Memory B cell (primary cell): Measurements from ENCODE around the gene PI4KA.

ENCODE experiments used
- ATAC-seq: fragments of 150-1000 bp; cut with Tn5 transposase; 2 replicates; pipeline ENCODE4 v1.10.0; 2021; ENCODE audit warnings: low read depth, mild to moderate bottlenecking, moderate library complexity
- DNase-seq, 2 donors: peaks; one replicate each; pipeline ENCODE4 v3.0.0; 2022; ENCODE audit warnings: low spot score in 2 of 2
- H3K27ac Mint-ChIP-seq: one replicate; pipeline ENCODE4 v1.8.0; 2022; ENCODE audit warnings: mild to moderate bottlenecking, moderate library complexity, mixed read lengths
- H3K27me3 Mint-ChIP-seq: one replicate; pipeline ENCODE4 v1.8.0; 2022; ENCODE audit warnings: mixed read lengths
- H3K36me3 Mint-ChIP-seq: one replicate; pipeline ENCODE4 v1.8.0; 2022; ENCODE audit warnings: mild to moderate bottlenecking, mixed read lengths
- H3K4me1 Mint-ChIP-seq: one replicate; pipeline ENCODE4 v1.8.0; 2022; ENCODE audit warnings: mixed read lengths
- H3K4me3 Mint-ChIP-seq: one replicate; pipeline ENCODE4 v1.8.0; 2022; ENCODE audit warnings: mild to moderate bottlenecking, moderate library complexity, mixed read lengths
- H3K9me3 Mint-ChIP-seq: one replicate; pipeline ENCODE4 v1.8.0; 2022; ENCODE audit warnings: mixed read lengths

The PI4KA gene

GRCh38 chr22:20866736-20867135 is 8.1 kb upstream of the PI4KA start:
- no peak overlapping the region for H3K4me3 Mint-ChIP-seq
- peaks cover 6% of the 10 kb centered on the region for H3K36me3 Mint-ChIP-seq
- ATAC-seq (no peak), DNase-seq (no peak)
- H3K27ac Mint-ChIP-seq = no peak overlapping the region
- H3K27me3 Mint-ChIP-seq = no peaks in the 10 kb centered on the region
- no peaks in the 10 kb centered on the region for H3K9me3 Mint-ChIP-seq
- peaks cover 14% of the 10 kb centered on the region for H3K4me1 Mint-ChIP-seq

- H3K27ac Mint-ChIP-seq = no peak overlapping the region
- peaks cover 6% of the 10 kb centered on the region for H3K36me3 Mint-ChIP-seq
- no peak overlapping the region for H3K4me3 Mint-ChIP-seq
- no peaks in the 10 kb centered on the region for H3K9me3 Mint-ChIP-seq
- H3K27me3 Mint-ChIP-seq = no peaks in the 10 kb centered on the region
- H3K4me1 Mint-ChIP-seq = peaks cover 14% of the 10 kb centered on the region
- DNase-seq (no peak), ATAC-seq (no peak)
Measured at GRCh38 chr22:20865875-20866445, 7.3 kb upstream of the PI4KA start.

- H3K27me3 Mint-ChIP-seq = no peaks in the 10 kb centered on the region
- H3K36me3 Mint-ChIP-seq = peaks cover 6% of the 10 kb centered on the region
- ATAC-seq (no peak), DNase-seq (no peak)
- H3K9me3 Mint-ChIP-seq = no peaks in the 10 kb centered on the region
- peaks cover 14% of the 10 kb centered on the region for H3K4me1 Mint-ChIP-seq
- H3K27ac Mint-ChIP-seq = no peak overlapping the region
- no peak overlapping the region for H3K4me3 Mint-ChIP-seq
Measured at GRCh38 chr22:20865331-20865730, 6.7 kb upstream of the PI4KA start.

GRCh38 chr22:20864186-20864908 is 5.7 kb upstream of the PI4KA start:
- Mint-ChIP-seq H3K27me3 (no peaks in the 10 kb centered on the region), H3K27ac (no peak overlapping the region), H3K4me1 (peaks cover 19% of the 10 kb centered on the region), H3K9me3 (no peaks in the 10 kb centered on the region), H3K4me3 (no peak overlapping the region), H3K36me3 (peaks cover 6% of the 10 kb centered on the region)
- ATAC-seq = no peak
- DNase-seq = no peak

- Mint-ChIP-seq H3K27me3 (no peaks in the 10 kb centered on the region), H3K27ac (peak overlapping the region; percentile 60), H3K4me1 (peaks cover 19% of the 10 kb centered on the region), H3K36me3 (peaks cover 6% of the 10 kb centered on the region), H3K4me3 (no peak overlapping the region), H3K9me3 (no peaks in the 10 kb centered on the region)
- ATAC-seq (no peak), DNase-seq (no peak)
Measured at GRCh38 chr22:20863366-20863765, 4.8 kb upstream of the PI4KA start.

GRCh38 chr22:20862540-20862939 is 3.9 kb upstream of the PI4KA start:
- no peak overlapping the region for H3K27ac Mint-ChIP-seq
- peaks cover 6% of the 10 kb centered on the region for H3K36me3 Mint-ChIP-seq
- no peak for DNase-seq
- no peaks in the 10 kb centered on the region for H3K9me3 Mint-ChIP-seq
- ATAC-seq = no peak
- no peak overlapping the region for H3K4me3 Mint-ChIP-seq
- peaks cover 23% of the 10 kb centered on the region for H3K4me1 Mint-ChIP-seq
- H3K27me3 Mint-ChIP-seq = no peaks in the 10 kb centered on the region

GRCh38 chr22:20859615-20860014 is 1.0 kb upstream of the PI4KA start:
- no peak for DNase-seq
- peak overlapping the region; percentile 81 for H3K4me3 Mint-ChIP-seq
- peak overlapping the region; percentile 93 for H3K27ac Mint-ChIP-seq
- H3K4me1 Mint-ChIP-seq = peaks cover 32% of the 10 kb centered on the region
- peaks cover 5% of the 10 kb centered on the region for H3K36me3 Mint-ChIP-seq
- no peaks in the 10 kb centered on the region for H3K9me3 Mint-ChIP-seq
- ATAC-seq = no peak
- no peaks in the 10 kb centered on the region for H3K27me3 Mint-ChIP-seq

GRCh38 chr22:20857838-20858614 is 585 bp downstream of the PI4KA start:
- peak; percentile 34 for ATAC-seq
- H3K27ac Mint-ChIP-seq = peak overlapping the region; percentile 93
- no peaks in the 10 kb centered on the region for H3K9me3 Mint-ChIP-seq
- no peaks in the 10 kb centered on the region for H3K27me3 Mint-ChIP-seq
- DNase-seq = no peak
- H3K4me1 Mint-ChIP-seq = peaks cover 39% of the 10 kb centered on the region
- H3K4me3 Mint-ChIP-seq = peak overlapping the region; percentile 91
- peaks cover 2% of the 10 kb centered on the region for H3K36me3 Mint-ChIP-seq

- H3K27me3 Mint-ChIP-seq = no peaks in the 10 kb centered on the region
- H3K4me3 Mint-ChIP-seq = peak overlapping the region; percentile 91
- H3K27ac Mint-ChIP-seq = no peak overlapping the region
- H3K36me3 Mint-ChIP-seq = peaks cover 2% of the 10 kb centered on the region
- H3K4me1 Mint-ChIP-seq = peaks cover 37% of the 10 kb centered on the region
- ATAC-seq = no peak
- no peaks in the 10 kb centered on the region for H3K9me3 Mint-ChIP-seq
- no peak for DNase-seq
Measured at GRCh38 chr22:20857247-20857643, 1.4 kb downstream of the PI4KA start.

- Mint-ChIP-seq H3K4me3 (no peak overlapping the region), H3K27ac (peak overlapping the region; percentile 33), H3K27me3 (no peaks in the 10 kb centered on the region), H3K4me1 (peaks cover 39% of the 10 kb centered on the region), H3K9me3 (no peaks in the 10 kb centered on the region), H3K36me3 (no peaks in the 10 kb centered on the region)
- DNase-seq = no peak
- no peak for ATAC-seq
Measured at GRCh38 chr22:20853236-20853660, 5.4 kb downstream of the PI4KA start.

GRCh38 chr22:20852503-20852902 is 6.1 kb downstream of the PI4KA start:
- ATAC-seq (no peak), DNase-seq (no peak)
- Mint-ChIP-seq H3K9me3 (no peaks in the 10 kb centered on the region), H3K27me3 (no peaks in the 10 kb centered on the region), H3K27ac (no peak overlapping the region), H3K4me3 (no peak overlapping the region), H3K4me1 (peaks cover 34% of the 10 kb centered on the region), H3K36me3 (no peaks in the 10 kb centered on the region)

GRCh38 chr22:20852076-20852475 is 6.5 kb downstream of the PI4KA start:
- no peak overlapping the region for H3K27ac Mint-ChIP-seq
- DNase-seq (no peak), ATAC-seq (no peak)
- no peak overlapping the region for H3K4me3 Mint-ChIP-seq
- H3K36me3 Mint-ChIP-seq = no peaks in the 10 kb centered on the region
- no peaks in the 10 kb centered on the region for H3K9me3 Mint-ChIP-seq
- H3K27me3 Mint-ChIP-seq = no peaks in the 10 kb centered on the region
- H3K4me1 Mint-ChIP-seq = peaks cover 30% of the 10 kb centered on the region

GRCh38 chr22:20847318-20847822 is 11.2 kb downstream of the PI4KA start:
- DNase-seq (no peak), ATAC-seq (no peak)
- no peak overlapping the region for H3K27ac Mint-ChIP-seq
- H3K4me1 Mint-ChIP-seq = peaks cover 17% of the 10 kb centered on the region
- H3K9me3 Mint-ChIP-seq = no peaks in the 10 kb centered on the region
- no peaks in the 10 kb centered on the region for H3K36me3 Mint-ChIP-seq
- H3K4me3 Mint-ChIP-seq = no peak overlapping the region
- H3K27me3 Mint-ChIP-seq = no peaks in the 10 kb centered on the region
